NOMO-1 (cell line): Measurements from ENCODE around the gene AR.
A peak's percentile ranks its signal among the peaks of the same experiment; 100 is the strongest.

Experiments used
- DNase-seq, 2 experiments: peaks; one replicate each; lab custom pipeline; 2025; ENCODE audit not compliant: unreplicated experiment in 2 of 2; lab: John Stamatoyannopoulos, UW

AR gene

GRCh38 chrX:67721321-67721720 is 177.5 kb downstream of the AR start:
- no peak for DNase-seq

GRCh38 chrX:67723580-67724351 is 179.9 kb downstream of the AR start:
- DNase-seq: no peak

- no peak for DNase-seq
Measured at GRCh38 chrX:67724359-67725110, 180.7 kb downstream of the AR start.

- no peak for DNase-seq
Measured at GRCh38 chrX:67725471-67725870, 181.7 kb downstream of the AR start.

GRCh38 chrX:67726018-67726417 is 182.2 kb downstream of the AR start:
- DNase-seq: peak; percentile 73

- no peak for DNase-seq
Measured at GRCh38 chrX:67727576-67727975, 183.8 kb downstream of the AR start.

GRCh38 chrX:67730296-67730695 is 186.5 kb downstream of the AR start:
- no peak for DNase-seq

GRCh38 chrX:67731061-67731460 is 187.2 kb downstream of the AR start:
- DNase-seq: no peak

GRCh38 chrX:67732864-67733263 is 189.0 kb downstream of the AR start:
- no peak for DNase-seq

GRCh38 chrX:67734111-67734753 is 190.4 kb downstream of the AR start:
- DNase-seq: peak; percentile 58 to 81

GRCh38 chrX:67749536-67749935 is 205.7 kb downstream of the AR start:
- DNase-seq: no peak

GRCh38 chrX:67750694-67751093 is 206.9 kb downstream of the AR start:
- DNase-seq: no peak

- no peak for DNase-seq
Measured at GRCh38 chrX:67759018-67759417, 215.2 kb downstream of the AR start.

- no peak for DNase-seq
Measured at GRCh38 chrX:67777148-67777547, 233.3 kb downstream of the AR start.

- DNase-seq: no peak
Measured at GRCh38 chrX:67779099-67779498, 235.3 kb downstream of the AR start.
